ENCODE results near the gene GOLGA6A. TPM values are rescaled to one million over a fixed set of nuclear protein-coding genes. Genes with fewer than 3 reads are reported as not detected.

The GOLGA6A gene
- polyA plus RNA-seq, 4 donors = 0.01 to 0.12 TPM; not detected in 2

GRCh38 chr15:74127954-74128784 lies 45.8 kb upstream of the GOLGA6A start:
- H3K9me3 ChIP-seq (ENCODE audit: control insufficient read depth in 2 of 2, insufficient read depth in 1 of 2, low read depth in 1 of 2, low read length in 1 of 2) = peaks cover 0 to 11% of the 10 kb centered on the region in 2 donors
- FAIRE-seq (no peak), DNase-seq (no peak)
- H3K27ac ChIP-seq (ENCODE audit: low read depth in 1 of 3, low read length in 2 of 3) = no peak overlapping the region
- H3K27me3 ChIP-seq (ENCODE audit: control insufficient read depth in 3 of 3, insufficient read depth in 3 of 3, low read length in 3 of 3) = peaks cover 17 to 87% (median 34%) of the 10 kb centered on the region in 3 donors
- 5 to 10% (median 7%) methylated on average over 48 to 53 of the region's 53 CpGs for WGBS, 3 donors
- peaks cover 0 to 15% (median 0%) of the 10 kb centered on the region in 3 donors for H3K4me1 ChIP-seq (ENCODE audit: control insufficient read depth in 3 of 3, insufficient read depth in 2 of 3, low read depth in 1 of 3, low read length in 2 of 3)
- peak overlapping the region in 1 of 3 donors; percentile 19 for H3K4me3 ChIP-seq (ENCODE audit: low read depth in 1 of 3, low read length in 3 of 3)
- H3K36me3 ChIP-seq (ENCODE audit: control insufficient read depth in 3 of 3, insufficient read depth in 2 of 3, low read depth in 1 of 3, low read length in 3 of 3) = no peaks in the 10 kb centered on the region

GRCh38 chr15:74127255-74127953 lies 45.1 kb upstream of the GOLGA6A start:
- Histone ChIP-seq H3K36me3 (ENCODE audit: control insufficient read depth in 3 of 3, insufficient read depth in 2 of 3, low read depth in 1 of 3, low read length in 3 of 3) (no peaks in the 10 kb centered on the region), H3K4me1 (ENCODE audit: control insufficient read depth in 3 of 3, insufficient read depth in 2 of 3, low read depth in 1 of 3, low read length in 2 of 3) (peaks cover 0 to 15% (median 0%) of the 10 kb centered on the region in 3 donors), H3K27ac (ENCODE audit: low read depth in 1 of 3, low read length in 2 of 3) (no peak overlapping the region), H3K9me3 (ENCODE audit: control insufficient read depth in 2 of 2, insufficient read depth in 1 of 2, low read depth in 1 of 2, low read length in 1 of 2) (peaks cover 0 to 4% of the 10 kb centered on the region in 2 donors), H3K27me3 (ENCODE audit: control insufficient read depth in 3 of 3, insufficient read depth in 3 of 3, low read length in 3 of 3) (peaks cover 17 to 87% (median 28%) of the 10 kb centered on the region in 3 donors), H3K4me3 (ENCODE audit: low read depth in 1 of 3, low read length in 3 of 3) (peak overlapping the region in 1 of 3 donors; percentile 19)
- FAIRE-seq (no peak), DNase-seq (peak; percentile 74 to 90)
- 8 to 11% (median 9%) methylated on average over 43 to 44 of the region's 44 CpGs for WGBS, 3 donors

- Histone ChIP-seq H3K27me3 (ENCODE audit: control insufficient read depth in 3 of 3, insufficient read depth in 3 of 3, low read length in 3 of 3) (peaks cover 5 to 76% (median 19%) of the 10 kb centered on the region in 3 donors), H3K9me3 (ENCODE audit: control insufficient read depth in 2 of 2, insufficient read depth in 1 of 2, low read depth in 1 of 2, low read length in 1 of 2) (no peaks in the 10 kb centered on the region), H3K36me3 (ENCODE audit: control insufficient read depth in 3 of 3, insufficient read depth in 2 of 3, low read depth in 1 of 3, low read length in 3 of 3) (no peaks in the 10 kb centered on the region), H3K27ac (ENCODE audit: low read depth in 1 of 3, low read length in 2 of 3) (no peak overlapping the region), H3K4me1 (ENCODE audit: control insufficient read depth in 3 of 3, insufficient read depth in 2 of 3, low read depth in 1 of 3, low read length in 2 of 3) (peaks cover 0 to 11% (median 0%) of the 10 kb centered on the region in 3 donors), H3K4me3 (ENCODE audit: low read depth in 1 of 3, low read length in 3 of 3) (no peak overlapping the region)
- DNase-seq (no peak), FAIRE-seq (no peak)
- WGBS, 3 donors = 64 to 71% (median 68%) methylated on average over 7 of the region's 7 CpGs
These were observed 42.4 kb upstream of the GOLGA6A start for GRCh38 chr15:74124759-74125158.

GRCh38 chr15:74124196-74124595 lies 41.8 kb upstream of the GOLGA6A start:
- H3K36me3 ChIP-seq (ENCODE audit: control insufficient read depth in 3 of 3, insufficient read depth in 2 of 3, low read depth in 1 of 3, low read length in 3 of 3) = no peaks in the 10 kb centered on the region
- H3K27ac ChIP-seq (ENCODE audit: low read depth in 1 of 3, low read length in 2 of 3) = no peak overlapping the region
- DNase-seq = no peak
- no peak overlapping the region for H3K4me3 ChIP-seq (ENCODE audit: low read depth in 1 of 3, low read length in 3 of 3)
- no peak for FAIRE-seq
- WGBS, 3 donors = 60 to 81% (median 69%) methylated on average over 3 of the region's 3 CpGs
- peaks cover 4 to 70% (median 14%) of the 10 kb centered on the region in 3 donors for H3K27me3 ChIP-seq (ENCODE audit: control insufficient read depth in 3 of 3, insufficient read depth in 3 of 3, low read length in 3 of 3)
- no peaks in the 10 kb centered on the region for H3K9me3 ChIP-seq (ENCODE audit: control insufficient read depth in 2 of 2, insufficient read depth in 1 of 2, low read depth in 1 of 2, low read length in 1 of 2)
- peaks cover 0 to 11% (median 0%) of the 10 kb centered on the region in 3 donors for H3K4me1 ChIP-seq (ENCODE audit: control insufficient read depth in 3 of 3, insufficient read depth in 2 of 3, low read depth in 1 of 3, low read length in 2 of 3)

- WGBS, 3 donors = 67 to 81% (median 76%) methylated on average over 4 of the region's 4 CpGs
- H3K36me3 ChIP-seq (ENCODE audit: control insufficient read depth in 3 of 3, insufficient read depth in 2 of 3, low read depth in 1 of 3, low read length in 3 of 3) = no peaks in the 10 kb centered on the region
- no peak overlapping the region for H3K27ac ChIP-seq (ENCODE audit: low read depth in 1 of 3, low read length in 2 of 3)
- no peak overlapping the region for H3K4me3 ChIP-seq (ENCODE audit: low read depth in 1 of 3, low read length in 3 of 3)
- DNase-seq (no peak), FAIRE-seq (no peak)
- peaks cover 4 to 65% (median 9%) of the 10 kb centered on the region in 3 donors for H3K27me3 ChIP-seq (ENCODE audit: control insufficient read depth in 3 of 3, insufficient read depth in 3 of 3, low read length in 3 of 3)
- peaks cover 0 to 11% (median 0%) of the 10 kb centered on the region in 3 donors for H3K4me1 ChIP-seq (ENCODE audit: control insufficient read depth in 3 of 3, insufficient read depth in 2 of 3, low read depth in 1 of 3, low read length in 2 of 3)
- no peaks in the 10 kb centered on the region for H3K9me3 ChIP-seq (ENCODE audit: control insufficient read depth in 2 of 2, insufficient read depth in 1 of 2, low read depth in 1 of 2, low read length in 1 of 2)
These were observed 41.3 kb upstream of the GOLGA6A start for GRCh38 chr15:74123658-74124057.

GRCh38 chr15:74123131-74123429 lies 40.7 kb upstream of the GOLGA6A start:
- Histone ChIP-seq H3K27me3 (ENCODE audit: control insufficient read depth in 3 of 3, insufficient read depth in 3 of 3, low read length in 3 of 3) (peaks cover 3 to 59% (median 8%) of the 10 kb centered on the region in 3 donors), H3K4me3 (ENCODE audit: low read depth in 1 of 3, low read length in 3 of 3) (no peak overlapping the region), H3K36me3 (ENCODE audit: control insufficient read depth in 3 of 3, insufficient read depth in 2 of 3, low read depth in 1 of 3, low read length in 3 of 3) (no peaks in the 10 kb centered on the region), H3K4me1 (ENCODE audit: control insufficient read depth in 3 of 3, insufficient read depth in 2 of 3, low read depth in 1 of 3, low read length in 2 of 3) (peaks cover 0 to 5% (median 0%) of the 10 kb centered on the region in 3 donors), H3K27ac (ENCODE audit: low read depth in 1 of 3, low read length in 2 of 3) (no peak overlapping the region), H3K9me3 (ENCODE audit: control insufficient read depth in 2 of 2, insufficient read depth in 1 of 2, low read depth in 1 of 2, low read length in 1 of 2) (no peaks in the 10 kb centered on the region)
- FAIRE-seq (no peak), DNase-seq (no peak)
- WGBS, 3 donors = 36 to 38% (median 38%) methylated on average over 4 of the region's 4 CpGs

GRCh38 chr15:74122403-74123130 lies 40.2 kb upstream of the GOLGA6A start:
- FAIRE-seq = no peak
- Histone ChIP-seq H3K9me3 (ENCODE audit: control insufficient read depth in 2 of 2, insufficient read depth in 1 of 2, low read depth in 1 of 2, low read length in 1 of 2) (no peaks in the 10 kb centered on the region), H3K27me3 (ENCODE audit: control insufficient read depth in 3 of 3, insufficient read depth in 3 of 3, low read length in 3 of 3) (peaks cover 0 to 54% (median 6%) of the 10 kb centered on the region in 3 donors), H3K4me1 (ENCODE audit: control insufficient read depth in 3 of 3, insufficient read depth in 2 of 3, low read depth in 1 of 3, low read length in 2 of 3) (no peaks in the 10 kb centered on the region), H3K36me3 (ENCODE audit: control insufficient read depth in 3 of 3, insufficient read depth in 2 of 3, low read depth in 1 of 3, low read length in 3 of 3) (no peaks in the 10 kb centered on the region), H3K4me3 (ENCODE audit: low read depth in 1 of 3, low read length in 3 of 3) (no peak overlapping the region), H3K27ac (ENCODE audit: low read depth in 1 of 3, low read length in 2 of 3) (no peak overlapping the region)
- DNase-seq = no peak
- 39 to 50% (median 45%) methylated on average over 5 of the region's 5 CpGs for WGBS, 3 donors

- no peak overlapping the region for H3K4me3 ChIP-seq (ENCODE audit: low read depth in 1 of 3, low read length in 3 of 3)
- DNase-seq (no peak), FAIRE-seq (no peak)
- H3K27me3 ChIP-seq (ENCODE audit: control insufficient read depth in 3 of 3, insufficient read depth in 3 of 3, low read length in 3 of 3) = peaks cover 0 to 47% (median 6%) of the 10 kb centered on the region in 3 donors
- H3K9me3 ChIP-seq (ENCODE audit: control insufficient read depth in 2 of 2, insufficient read depth in 1 of 2, low read depth in 1 of 2, low read length in 1 of 2) = no peaks in the 10 kb centered on the region
- WGBS, 3 donors = 69 to 81% (median 72%) methylated on average over 6 of the region's 6 CpGs
- no peaks in the 10 kb centered on the region for H3K36me3 ChIP-seq (ENCODE audit: control insufficient read depth in 3 of 3, insufficient read depth in 2 of 3, low read depth in 1 of 3, low read length in 3 of 3)
- no peak overlapping the region for H3K27ac ChIP-seq (ENCODE audit: low read depth in 1 of 3, low read length in 2 of 3)
- H3K4me1 ChIP-seq (ENCODE audit: control insufficient read depth in 3 of 3, insufficient read depth in 2 of 3, low read depth in 1 of 3, low read length in 2 of 3) = no peaks in the 10 kb centered on the region
These were observed 39.5 kb upstream of the GOLGA6A start for GRCh38 chr15:74121858-74122257.

Measured in small intestine (tissue), 7 donors.